GM19035 (cell line): ENCODE data around the gene IL15.
A peak's percentile ranks its signal among the peaks of the same experiment; 100 is the strongest.
"Not testable (repeated sequence)": the region's sequence is repeated elsewhere in the genome, so short reads cannot be mapped to it uniquely, and the experiment has no call there.

Experiments
- ATAC-seq: cut with Tn5 transposase; IDR thresholded peaks from one replicate; pipeline ENCODE4 v1.9.1; 2021; ENCODE audit not compliant: unreplicated experiment

Gene IL15

GRCh38 chr4:141645611-141646340 is 9.4 kb downstream of the IL15 start:
- no peak for ATAC-seq

GRCh38 chr4:141646969-141647368 is 10.6 kb downstream of the IL15 start:
- no peak for ATAC-seq

GRCh38 chr4:141647966-141648365 is 11.6 kb downstream of the IL15 start:
- ATAC-seq, result no peak

- no peak for ATAC-seq
Observed at GRCh38 chr4:141652161-141652778, 15.9 kb downstream of the IL15 start.

- no peak for ATAC-seq
Observed at GRCh38 chr4:141654098-141654497, 17.7 kb downstream of the IL15 start.

GRCh38 chr4:141656031-141656430 is 19.6 kb downstream of the IL15 start:
- ATAC-seq, result no peak

- no peak for ATAC-seq
Observed at GRCh38 chr4:141657550-141658250, 21.3 kb downstream of the IL15 start.

- no peak for ATAC-seq
Observed at GRCh38 chr4:141658309-141658708, 21.9 kb downstream of the IL15 start.

- ATAC-seq, result peak; percentile 36
Observed at GRCh38 chr4:141659539-141659938, 23.2 kb downstream of the IL15 start.

GRCh38 chr4:141660880-141661279 is 24.5 kb downstream of the IL15 start:
- no peak for ATAC-seq

GRCh38 chr4:141668200-141668910 is 32.0 kb downstream of the IL15 start:
- no peak for ATAC-seq

GRCh38 chr4:141669501-141669900 is 33.1 kb downstream of the IL15 start:
- ATAC-seq, result no peak

GRCh38 chr4:141675384-141675783 is 39.0 kb downstream of the IL15 start:
- ATAC-seq, result no peak

- ATAC-seq, result no peak
Observed at GRCh38 chr4:141676087-141676670, 39.8 kb downstream of the IL15 start.

GRCh38 chr4:141680060-141680459 is 43.7 kb downstream of the IL15 start:
- ATAC-seq, result no peak

GRCh38 chr4:141684785-141685184 is 48.4 kb downstream of the IL15 start:
- ATAC-seq, result no peak

- ATAC-seq, result no peak
Observed at GRCh38 chr4:141686146-141686775, 49.9 kb downstream of the IL15 start.

GRCh38 chr4:141686879-141687278 is 50.5 kb downstream of the IL15 start:
- no peak for ATAC-seq

- not testable (repeated sequence) for ATAC-seq
Observed at GRCh38 chr4:141689726-141690296, 53.4 kb downstream of the IL15 start.

- ATAC-seq, result not testable (repeated sequence)
Observed at GRCh38 chr4:141691247-141691646, 54.9 kb downstream of the IL15 start.
